HEK293T (cell line): ENCODE measurements around the gene CDS2.

ENCODE experiments used
- CTCF ChIA-PET: fragments of 350-600 bp; formaldehyde crosslinking; extraction: SDS; loops from one replicate; lab custom pipeline; 2021; ENCODE audit warnings: antibody characterized with exemption, inconsistent platforms; lab: Yijun Ruan, JAX
- POLR2A ChIA-PET: fragments of 350-600 bp; formaldehyde crosslinking; extraction: SDS; loops from one replicate; lab custom pipeline; 2020; ENCODE audit warnings: antibody characterized with exemption, inconsistent platforms; lab: Yijun Ruan, JAX
- DNase-seq: peaks from one replicate; pipeline ENCODE4 v3.0.0; 2012; ENCODE audit warnings: mixed read lengths; ENCODE audit errors: extremely low spot score
- ARNT ChIP-seq: fragments of 450-650 bp; IDR thresholded peaks from 2 replicates; pipeline ENCODE4 v1.6.1; 2017; ENCODE audit warnings: mild to moderate bottlenecking
- BHLHE40 ChIP-seq: fragments of 450-650 bp; IDR thresholded peaks from 2 replicates; pipeline ENCODE4 v1.6.1; 2016; ENCODE audit warnings: mild to moderate bottlenecking, moderate library complexity, borderline replicate concordance
- CTBP1 ChIP-seq: fragments of 450-650 bp; IDR thresholded peaks from 2 replicates; pipeline ENCODE4 v1.6.1; 2016; ENCODE audit warnings: borderline replicate concordance
- ELF4 ChIP-seq: fragments of 450-650 bp; IDR thresholded peaks from 2 replicates; pipeline ENCODE4 v1.6.1; 2017; ENCODE audit warnings: antibody characterized with exemption
- FOXA1 ChIP-seq: fragments of 450-650 bp; IDR thresholded peaks from 2 replicates; pipeline ENCODE4 v1.6.1; 2016; ENCODE audit warnings: mild to moderate bottlenecking
- FOXK2 ChIP-seq: fragments of 450-650 bp; IDR thresholded peaks from 2 replicates; pipeline ENCODE4 v1.6.1; 2016; ENCODE audit warnings: mild to moderate bottlenecking
- FOXM1 ChIP-seq: fragments of 450-650 bp; IDR thresholded peaks from 2 replicates; pipeline ENCODE4 v1.6.1; 2017; ENCODE audit warnings: mild to moderate bottlenecking, borderline replicate concordance
- HDGF ChIP-seq: fragments of 450-650 bp; IDR thresholded peaks from 2 replicates; pipeline ENCODE4 v1.6.1; 2017; ENCODE audit warnings: antibody characterized with exemption, borderline replicate concordance
- L3MBTL2 ChIP-seq: fragments of 450-650 bp; conservative IDR thresholded peaks from 2 replicates; pipeline ENCODE4 v1.6.1; 2016; ENCODE audit warnings: mild to moderate bottlenecking
- LEF1 ChIP-seq: fragments of 450-650 bp; IDR thresholded peaks from 2 replicates; pipeline ENCODE4 v1.6.1; 2017; ENCODE audit warnings: mild to moderate bottlenecking, borderline replicate concordance
- NFRKB ChIP-seq: fragments of 450-650 bp; IDR thresholded peaks from 2 replicates; pipeline ENCODE4 v1.6.1; 2016; ENCODE audit warnings: mild to moderate bottlenecking, moderate library complexity
- PKNOX1 ChIP-seq: fragments of 450-650 bp; IDR thresholded peaks from 2 replicates; pipeline ENCODE4 v1.6.1; 2016
- SP1 ChIP-seq: fragments of 450-650 bp; IDR thresholded peaks from 2 replicates; pipeline ENCODE4 v1.6.1; 2017
- SUZ12 ChIP-seq: fragments of 450-650 bp; IDR thresholded peaks from 2 replicates; pipeline ENCODE4 v1.6.1; 2016; ENCODE audit warnings: mild to moderate bottlenecking
- TARDBP ChIP-seq: fragments of 450-650 bp; IDR thresholded peaks from 2 replicates; pipeline ENCODE4 v1.6.1; 2016
- ZNF384 ChIP-seq: fragments of 450-650 bp; IDR thresholded peaks from 2 replicates; pipeline ENCODE4 v1.6.1; 2016

The CDS2 gene

GRCh38 chr20:5203380-5203779 is 76.6 kb downstream of the CDS2 start:
- TF ChIP-seq CTBP1: no peak
- no peak for TF ChIP-seq FOXA1
- no peak for TF ChIP-seq SUZ12
- no peak for TF ChIP-seq L3MBTL2
- ChIA-PET POLR2A (no interaction called here), CTCF (interaction anchor here (3.0 kb wide), 1 partner anchor 20 kb away, joined by 20 read pairs; no protein-coding TSS in a partner anchor)
- DNase-seq: no peak

GRCh38 chr20:5205348-5206210 is 78.8 kb downstream of the CDS2 start:
- ChIA-PET POLR2A (no interaction called here), CTCF (interaction anchor here (0.6 to 3.0 kb wide), 8 partner anchors 9 to 242 kb away, joined by 3 to 20 read pairs (median 4); no protein-coding TSS in a partner anchor)
- peak; percentile 86 for DNase-seq
- TF ChIP-seq BHLHE40 (no peak), CTBP1 (no peak), SUZ12 (no peak), SP1 (no peak), ELF4 (no peak), TARDBP (no peak), PKNOX1 (no peak), FOXK2 (no peak), ZNF384 (no peak), FOXM1 (no peak)

GRCh38 chr20:5207138-5207537 is 80.3 kb downstream of the CDS2 start:
- TF ChIP-seq FOXA1 (no peak), ELF4 (no peak), SUZ12 (no peak), FOXM1 (no peak), FOXK2 (no peak), NFRKB (no peak), SP1 (no peak), TARDBP (no peak), ARNT (no peak), L3MBTL2 (no peak), PKNOX1 (no peak), ZNF384 (no peak), LEF1 (no peak), CTBP1 (no peak), BHLHE40 (no peak), HDGF (no peak)
- POLR2A ChIA-PET: no interaction called here
- CTCF ChIA-PET: interaction anchor here (2.5 kb wide), 1 partner anchor 15 kb away, joined by 11 read pairs; no protein-coding TSS in a partner anchor
- no peak for DNase-seq

- DNase-seq: no peak
- ChIA-PET CTCF (interaction anchor here (1.2 to 1.5 kb wide), 2 partner anchors 10 to 11 kb away, joined by 4 to 5 read pairs; no protein-coding TSS in a partner anchor), POLR2A (no interaction called here)
- TF ChIP-seq SP1 (no peak), PKNOX1 (no peak), BHLHE40 (no peak), SUZ12 (no peak), ARNT (no peak), TARDBP (no peak), HDGF (no peak), ZNF384 (no peak), L3MBTL2 (no peak), FOXM1 (no peak), FOXK2 (no peak), ELF4 (no peak), LEF1 (no peak), NFRKB (no peak), FOXA1 (no peak), CTBP1 (no peak)
Measured at GRCh38 chr20:5211803-5212714, 85.3 kb downstream of the CDS2 start.

GRCh38 chr20:5212907-5213487 is 86.2 kb downstream of the CDS2 start:
- CTCF ChIA-PET: interaction anchor here (1.5 kb wide), 1 partner anchor 10 kb away, joined by 5 read pairs; no protein-coding TSS in a partner anchor
- POLR2A ChIA-PET: no interaction called here
- TF ChIP-seq HDGF (no peak), CTBP1 (no peak), PKNOX1 (no peak), FOXM1 (no peak), ELF4 (no peak), SP1 (no peak)
- DNase-seq: no peak
